Liver (tissue), 9 donors: ENCODE data around the gene RASL11A. TPM values are rescaled to one million over a fixed set of nuclear protein-coding genes. Genes with fewer than 3 reads are reported as not detected.

Experiments used
- DNase-seq: peaks from one replicate; pipeline ENCODE4 v3.0.0-alpha.2; 2017; ENCODE audit warnings: low spot score
- H3K27ac ChIP-seq, 2 donors: one replicate each; pipeline ENCODE4 v1.7.0; 2013; ENCODE audit warnings: inconsistent platforms in 2 of 2, low read length in 2 of 2, control low read depth in 1 of 2, low read depth in 1 of 2, mild to moderate bottlenecking in 1 of 2
- H3K27me3 ChIP-seq, 4 donors: one replicate each; pipeline versions ENCODE4 v1.6.1 to v1.7.0; 2013; ENCODE audit warnings: low read length in 3 of 4, inconsistent platforms in 1 of 4, mild to moderate bottlenecking in 1 of 4, moderate library complexity in 1 of 4; ENCODE audit not compliant: control insufficient read depth in 4 of 4, insufficient read depth in 4 of 4
- H3K36me3 ChIP-seq, 4 donors: one replicate each; pipeline versions ENCODE4 v1.6.1 to v1.7.0; 2013; ENCODE audit warnings: low read length in 3 of 4, mild to moderate bottlenecking in 3 of 4, low read depth in 1 of 4, moderate library complexity in 1 of 4; ENCODE audit not compliant: control insufficient read depth in 4 of 4, insufficient read depth in 3 of 4
- H3K4me1 ChIP-seq, 4 donors: one replicate each; pipeline versions ENCODE4 v1.6.1 to v1.7.0; 2013; ENCODE audit warnings: low read length in 3 of 4, mild to moderate bottlenecking in 3 of 4, moderate library complexity in 1 of 4; ENCODE audit not compliant: control insufficient read depth in 4 of 4, insufficient read depth in 4 of 4
- H3K4me3 ChIP-seq, 3 donors: one replicate each; pipeline versions ENCODE4 v1.6.1 to v1.7.0; 2013; ENCODE audit warnings: low read length in 3 of 3, control low read depth in 1 of 3, low read depth in 1 of 3, mild to moderate bottlenecking in 1 of 3
- H3K9ac ChIP-seq, 2 donors: one replicate each; pipeline ENCODE4 v1.7.0; 2013; ENCODE audit warnings: low read length in 2 of 2, mild to moderate bottlenecking in 2 of 2, moderate library complexity in 2 of 2, control low read depth in 1 of 2, low read depth in 1 of 2
- H3K9me3 ChIP-seq, 4 donors: one replicate each; pipeline versions ENCODE4 v1.6.1 to v1.7.0; 2013; ENCODE audit warnings: low read length in 3 of 4; ENCODE audit not compliant: control insufficient read depth in 4 of 4
- ATF3 ChIP-seq: IDR thresholded peaks from 2 replicates; pipeline ENCODE4 v1.6.1; 2016; ENCODE audit warnings: antibody characterized with exemption
- CTCF ChIP-seq: fragments of 150-350 bp; IDR thresholded peaks from 2 replicates; pipeline ENCODE4 v1.5.1; 2017; ENCODE audit warnings: improper control_type of control experiment, low read depth, low read length; ENCODE audit not compliant: missing input control
- EGR1 ChIP-seq, 2 donors: IDR thresholded peaks; 2 replicates each; pipeline ENCODE4 v1.6.1; 2016 to 2018; ENCODE audit warnings: antibody characterized with exemption in 2 of 2, low read depth in 2 of 2
- FOXA1 ChIP-seq: IDR thresholded peaks from 2 replicates; pipeline ENCODE4 v1.6.1; 2016; ENCODE audit warnings: antibody characterized with exemption
- FOXA2 ChIP-seq: IDR thresholded peaks from 2 replicates; pipeline ENCODE4 v1.6.1; 2016; ENCODE audit warnings: antibody characterized with exemption
- GABPA ChIP-seq, 2 donors: IDR thresholded peaks in 1 of 2; conservative IDR thresholded peaks in 1 of 2; 2 replicates each; pipeline ENCODE4 v1.6.1; 2016; ENCODE audit warnings: antibody characterized with exemption in 2 of 2, mild to moderate bottlenecking in 1 of 2, moderate library complexity in 1 of 2
- HNF4A ChIP-seq, 2 donors: conservative IDR thresholded peaks; 2 replicates each; pipeline ENCODE4 v1.6.1; 2016; ENCODE audit warnings: antibody characterized with exemption in 2 of 2, mild to moderate bottlenecking in 2 of 2
- HNF4G ChIP-seq: IDR thresholded peaks from 2 replicates; pipeline ENCODE4 v1.6.1; 2016; ENCODE audit warnings: antibody characterized with exemption
- JUND ChIP-seq, 2 donors: IDR thresholded peaks; 2 replicates each; pipeline ENCODE4 v1.6.1; 2016; ENCODE audit warnings: antibody characterized with exemption in 2 of 2
- MAX ChIP-seq: IDR thresholded peaks from 2 replicates; pipeline ENCODE4 v1.6.1; 2016; ENCODE audit warnings: antibody characterized with exemption
- NR2F2 ChIP-seq: IDR thresholded peaks from 2 replicates; pipeline ENCODE4 v1.6.1; 2016; ENCODE audit warnings: antibody characterized with exemption
- RAD21 ChIP-seq, 2 donors: IDR thresholded peaks; 2 replicates each; pipeline ENCODE4 v1.6.1; 2016; ENCODE audit warnings: antibody characterized with exemption in 2 of 2, mild to moderate bottlenecking in 2 of 2
- REST ChIP-seq: IDR thresholded peaks from 2 replicates; pipeline ENCODE4 v1.6.1; 2016; ENCODE audit warnings: antibody characterized with exemption, mild to moderate bottlenecking
- RXRA ChIP-seq, 2 donors: IDR thresholded peaks; 2 replicates each; pipeline ENCODE4 v1.6.1; 2017 to 2018; ENCODE audit warnings: antibody characterized with exemption in 2 of 2, mild to moderate bottlenecking in 1 of 2
- SP1 ChIP-seq: IDR thresholded peaks from 2 replicates; pipeline ENCODE4 v1.6.1; 2018; ENCODE audit warnings: antibody characterized with exemption, mild to moderate bottlenecking
- TAF1 ChIP-seq: conservative IDR thresholded peaks from 2 replicates; pipeline ENCODE4 v1.6.1; 2016; ENCODE audit warnings: antibody characterized with exemption, mild to moderate bottlenecking
- YY1 ChIP-seq: IDR thresholded peaks from 2 replicates; pipeline ENCODE4 v1.6.1; 2016; ENCODE audit warnings: antibody characterized with exemption, mild to moderate bottlenecking
- ZBTB33 ChIP-seq: IDR thresholded peaks from 2 replicates; pipeline ENCODE4 v1.6.1; 2016; ENCODE audit warnings: antibody characterized with exemption
- WGBS: extraction: QIAGEN DNeasy Blood & Tissue Kit; methylation state at CpG from one replicate; pipeline ENCODE4 v1.1.7; 2013; 5-methylcytosine and 5-hydroxymethylcytosine counted together
- polyA plus RNA-seq, 2 donors: library from polyadenylated mRNA; stranded (reverse) in 1 of 2; unstranded in 1 of 2; fragments of 200-250 nt in 1 of 2; fragments of >200 nt in 1 of 2; fragmentation: Nextera tagmentation in 1 of 2; extraction: Ambion mirVana in 1 of 2; gene quantifications; one replicate each; pipeline versions ENCODE4 v1.2.1 to v1.2.3, GENCODE V29; 2013 to 2015
- total RNA-seq, 2 donors: library from RNA; depleted of rRNA; stranded (reverse); fragments of >200 nt; gene quantifications; one replicate each; pipeline ENCODE4 v1.2.3, GENCODE V29; 2014
- donor health status: healthy.
- donor health status: healthy.
- donor health status: healthy.
- donor health status: healthy.
- donor health status: healthy.

The RASL11A gene
- total and polyA plus RNA-seq, 4 donors: 2.5 to 5.6 (median 4.0) TPM

- TF ChIP-seq ZBTB33 (no peak), ATF3 (no peak), EGR1 (IDR thresholded peaks at IDR 0.05; ENCODE audit: low read depth in 2 of 2) (no peak)
Measured at GRCh38 chr13:27311518-27312210, 41.0 kb downstream of the RASL11A start (continued).

GRCh38 chr13:27313770-27314169 is 43.1 kb downstream of the RASL11A start:
- DNase-seq: no peak
- no peak overlapping the region for H3K4me3 ChIP-seq
- no peak overlapping the region for H3K9ac ChIP-seq
- 96% methylated on average over 1 of the region's 1 CpG for WGBS
- H3K36me3 ChIP-seq: no peaks in the 10 kb centered on the region
- H3K4me1 ChIP-seq: no peaks in the 10 kb centered on the region
- no peaks in the 10 kb centered on the region for H3K9me3 ChIP-seq
- H3K27me3 ChIP-seq: no peaks in the 10 kb centered on the region
- TF ChIP-seq RAD21 (IDR thresholded peaks at IDR 0.05): no peak
- no peak for TF ChIP-seq HNF4G
- TF ChIP-seq EGR1 (IDR thresholded peaks at IDR 0.05; ENCODE audit: low read depth in 2 of 2): no peak
- TF ChIP-seq ZBTB33: no peak
- no peak for TF ChIP-seq FOXA1
- TF ChIP-seq JUND (IDR thresholded peaks at IDR 0.05): no peak
- TF ChIP-seq YY1: no peak
- no peak for TF ChIP-seq MAX
- no peak for TF ChIP-seq FOXA2
- TF ChIP-seq CTCF: no peak
- TF ChIP-seq HNF4A (conservative IDR thresholded peaks at IDR 0.05): no peak
- TF ChIP-seq ATF3: no peak
- TF ChIP-seq SP1: no peak
- TF ChIP-seq REST: no peak
- TF ChIP-seq TAF1: no peak
- no peak for TF ChIP-seq GABPA (IDR thresholded peaks at IDR 0.05 in 1 of 2, conservative IDR thresholded peaks at IDR 0.05 in 1 of 2)
- no peak for TF ChIP-seq NR2F2
- TF ChIP-seq RXRA (IDR thresholded peaks at IDR 0.05): no peak
- H3K27ac ChIP-seq: no peak overlapping the region
